GM18519 (cell line): ENCODE results near the gene VPS35.
"Not testable (repeated sequence)": the region's sequence is repeated elsewhere in the genome, so short reads cannot be mapped to it uniquely, and the experiment has no call there.

Experiments used
- ATAC-seq: cut with Tn5 transposase; IDR thresholded peaks from one replicate; pipeline ENCODE4 v1.9.1; 2021; ENCODE audit warnings: mild to moderate bottlenecking, moderate library complexity; ENCODE audit not compliant: unreplicated experiment, low FRiP score

Gene VPS35

DNA sequence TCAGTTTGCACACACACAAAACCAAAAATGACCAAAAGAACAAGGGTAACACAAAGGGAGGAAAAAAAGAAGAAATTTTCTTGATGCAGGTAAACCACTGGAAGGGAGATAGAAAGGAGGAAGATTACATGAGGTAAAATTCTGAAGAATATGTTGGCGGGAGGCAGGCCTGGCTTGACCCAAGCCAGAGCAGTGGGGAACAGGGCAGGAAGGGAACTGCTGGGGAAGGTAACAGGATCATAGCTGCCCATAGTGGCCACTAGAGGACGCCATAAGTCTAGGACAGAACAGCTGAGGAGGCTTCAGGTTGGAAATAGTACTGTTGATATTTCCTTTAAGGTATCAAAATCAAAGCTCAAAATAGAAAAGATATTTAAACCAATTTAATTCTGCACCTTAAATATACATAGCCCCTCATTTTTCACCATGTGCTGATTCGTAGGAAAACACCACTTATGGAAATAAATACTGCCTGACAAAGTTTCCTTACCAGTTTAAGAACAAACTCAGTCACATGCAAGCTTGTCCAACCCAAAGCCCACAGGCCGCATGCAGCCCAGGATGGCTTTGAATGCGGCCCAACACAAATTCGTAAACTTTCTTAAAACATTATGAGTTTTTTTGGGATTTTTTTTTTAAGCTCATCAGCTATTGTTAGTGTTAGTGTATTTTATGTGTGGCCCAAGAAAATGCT lies 15.5 kb downstream of the VPS35 start:
- peak; percentile 61 for ATAC-seq

DNA sequence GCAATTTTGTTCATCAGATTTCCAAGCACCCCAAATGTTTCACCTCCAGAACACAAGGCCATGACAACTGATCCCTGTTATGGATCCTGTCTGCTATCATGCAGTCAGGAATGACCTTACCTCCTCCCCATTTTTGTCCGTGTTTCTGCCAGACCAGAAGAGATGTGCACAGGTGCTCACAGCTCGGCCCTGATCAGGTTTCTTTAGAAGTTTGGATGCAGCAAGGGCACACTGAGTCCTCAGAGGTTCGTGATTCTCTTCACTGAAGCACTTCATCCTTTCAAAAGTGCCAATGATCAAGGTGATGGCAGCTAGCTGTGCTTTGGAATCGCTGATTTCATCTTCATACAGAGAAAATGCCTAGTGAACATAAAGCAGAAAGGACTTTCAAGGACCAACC lies 26.9 kb downstream of the VPS35 start:
- ATAC-seq: no peak

DNA sequence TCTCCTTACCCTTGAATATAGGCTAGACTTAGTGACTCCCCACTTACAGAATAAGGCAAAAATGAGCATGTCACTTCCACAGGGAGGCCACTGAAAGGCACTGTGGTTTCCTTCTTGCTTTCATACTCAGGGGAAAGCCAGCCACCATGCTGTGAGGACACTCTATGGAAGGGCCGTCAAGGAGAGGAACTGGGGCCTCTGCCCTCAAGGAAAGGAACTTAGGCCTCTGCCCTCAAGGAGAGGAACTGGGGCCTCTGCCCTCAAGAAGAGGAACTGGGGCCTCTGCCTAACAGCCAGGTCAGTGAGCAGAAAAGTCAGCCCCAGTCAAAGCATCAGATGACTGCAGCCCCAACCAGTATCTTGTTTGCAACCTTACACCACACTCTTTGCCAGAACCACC lies 30.1 kb downstream of the VPS35 start:
- peak; percentile 71 for ATAC-seq

DNA sequence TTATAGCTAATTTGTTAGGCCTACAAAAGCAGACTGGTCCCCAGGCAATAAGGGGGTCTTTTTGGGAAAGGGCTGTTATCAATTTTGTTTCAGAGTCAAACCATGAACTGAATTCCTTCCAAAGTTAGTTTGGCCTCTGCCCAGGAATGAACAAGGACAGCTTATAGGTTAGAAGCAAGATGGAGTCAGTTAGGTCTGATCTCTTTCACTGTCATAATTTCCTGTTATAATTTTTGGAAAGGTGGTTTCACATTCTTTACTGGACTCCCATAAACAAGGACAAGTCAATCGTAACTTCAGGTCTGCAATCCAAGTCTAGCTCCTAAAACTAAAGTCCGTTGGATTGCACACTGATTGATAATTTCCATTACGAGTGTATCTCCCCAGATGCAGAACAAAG lies 37.7 kb downstream of the VPS35 start:
- no peak for ATAC-seq

DNA sequence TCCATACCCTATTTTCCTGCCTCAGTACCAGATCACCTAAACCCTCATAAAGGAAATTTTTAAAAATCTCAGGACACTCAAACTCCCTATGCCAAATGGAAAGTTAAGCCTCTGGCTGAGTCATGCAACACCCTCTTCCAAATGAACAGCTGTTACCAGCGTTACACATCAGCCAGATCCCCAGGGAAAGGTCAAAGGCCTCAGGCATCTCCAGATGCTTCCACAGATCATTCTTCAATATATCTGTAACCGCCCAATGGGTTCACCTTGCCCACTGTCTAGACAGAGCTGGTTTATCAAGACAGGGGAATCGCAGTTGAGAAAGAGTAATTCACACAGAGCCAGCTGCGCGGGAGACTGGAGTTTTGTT lies 38.7 kb downstream of the VPS35 start:
- ATAC-seq: no peak

DNA sequence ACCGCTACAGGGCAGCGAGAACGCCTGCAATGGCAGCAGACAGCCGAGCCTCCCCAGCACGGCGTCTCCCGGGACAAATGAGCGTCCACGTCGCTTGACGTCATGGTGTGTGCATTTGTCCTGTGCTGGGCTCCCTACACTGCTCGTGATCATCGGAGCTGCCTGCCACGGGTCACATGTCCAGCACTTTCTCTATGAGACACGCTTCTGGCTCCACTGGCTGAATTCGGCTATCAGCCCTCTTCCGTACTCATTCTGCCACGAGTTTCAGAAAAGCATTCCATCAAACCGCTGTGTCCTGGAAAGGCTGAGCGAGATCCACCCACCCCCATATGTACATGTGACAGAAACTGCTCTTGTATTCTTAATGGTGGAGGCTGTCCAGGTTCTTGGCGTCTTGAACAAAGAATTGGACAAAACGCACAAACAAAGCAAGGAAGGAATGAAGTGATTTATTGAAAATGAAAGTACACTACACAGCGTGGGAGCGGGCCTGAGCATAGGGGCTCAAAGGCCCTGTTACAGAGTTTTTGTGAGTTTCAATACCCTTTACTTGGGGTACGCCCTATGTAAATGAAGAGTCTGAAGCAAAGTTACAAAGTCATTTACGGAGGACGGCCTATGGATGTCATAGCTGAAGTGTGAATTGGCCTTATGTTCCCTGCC lies 39.3 kb downstream of the VPS35 start:
- ATAC-seq: no peak

DNA sequence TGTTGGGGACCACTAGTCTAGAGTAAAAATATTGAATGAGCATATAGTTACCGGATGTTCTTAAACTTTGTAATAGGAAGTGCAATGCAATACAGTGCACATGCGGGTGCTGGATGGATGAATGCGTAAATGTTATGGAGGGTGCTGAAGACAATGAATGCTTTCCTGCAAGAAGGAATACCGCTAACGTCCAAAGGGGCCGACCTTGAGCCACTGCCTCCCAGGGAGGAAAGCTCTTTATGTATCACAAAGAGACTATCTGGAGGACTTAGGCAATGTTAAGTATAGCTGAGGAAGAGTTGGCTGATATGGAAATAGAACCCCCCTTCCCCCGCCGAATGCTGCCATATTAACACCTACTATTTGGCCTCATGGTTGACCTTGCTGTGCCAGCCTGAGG lies 40.3 kb downstream of the VPS35 start:
- no peak for ATAC-seq

DNA sequence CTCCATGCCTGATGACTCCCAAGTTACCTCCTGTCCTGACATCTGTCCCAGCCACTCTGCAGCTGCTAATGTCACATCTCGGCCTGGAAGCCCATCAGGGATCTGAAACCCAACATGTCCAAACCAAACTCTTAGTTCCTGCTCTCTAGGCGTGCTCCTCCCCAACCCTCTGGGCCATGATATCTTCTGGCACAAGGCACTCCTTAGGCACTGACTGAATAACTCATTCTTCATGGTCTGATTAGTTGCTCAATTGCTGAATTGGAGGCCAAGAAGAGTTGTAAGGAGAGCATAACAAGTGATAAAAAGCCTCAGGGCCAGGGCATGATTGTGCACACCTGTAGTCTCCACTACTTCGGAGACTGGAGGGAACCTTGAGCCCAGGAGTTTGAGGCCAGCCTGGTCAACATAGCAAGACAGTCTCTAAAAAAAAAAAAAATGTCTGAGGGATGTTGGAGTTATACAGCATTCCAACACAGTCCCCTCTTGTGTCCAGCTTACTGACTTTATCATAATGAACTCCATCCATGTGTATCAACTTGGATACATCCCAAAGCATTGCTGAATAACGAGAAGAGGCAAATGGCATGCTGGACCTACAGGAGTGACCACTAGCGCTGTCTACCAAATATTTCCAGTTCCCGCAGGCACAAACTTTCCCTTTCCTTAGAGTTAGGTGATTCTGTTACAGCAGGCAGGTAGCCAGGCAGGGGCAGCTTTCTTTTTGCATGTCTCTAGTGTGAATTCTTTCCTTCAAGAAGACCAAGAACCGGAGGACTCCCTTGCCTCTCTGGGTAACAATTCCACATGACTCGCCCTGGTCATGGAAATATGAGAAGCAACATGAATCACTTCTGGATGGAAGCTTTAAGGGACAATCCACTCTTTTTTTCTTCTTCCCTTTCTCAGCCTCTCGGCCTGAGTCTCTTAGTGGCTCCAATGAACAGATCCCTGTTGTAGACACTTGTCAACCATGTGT lies 49.7 kb downstream of the VPS35 start:
- ATAC-seq: no peak

DNA sequence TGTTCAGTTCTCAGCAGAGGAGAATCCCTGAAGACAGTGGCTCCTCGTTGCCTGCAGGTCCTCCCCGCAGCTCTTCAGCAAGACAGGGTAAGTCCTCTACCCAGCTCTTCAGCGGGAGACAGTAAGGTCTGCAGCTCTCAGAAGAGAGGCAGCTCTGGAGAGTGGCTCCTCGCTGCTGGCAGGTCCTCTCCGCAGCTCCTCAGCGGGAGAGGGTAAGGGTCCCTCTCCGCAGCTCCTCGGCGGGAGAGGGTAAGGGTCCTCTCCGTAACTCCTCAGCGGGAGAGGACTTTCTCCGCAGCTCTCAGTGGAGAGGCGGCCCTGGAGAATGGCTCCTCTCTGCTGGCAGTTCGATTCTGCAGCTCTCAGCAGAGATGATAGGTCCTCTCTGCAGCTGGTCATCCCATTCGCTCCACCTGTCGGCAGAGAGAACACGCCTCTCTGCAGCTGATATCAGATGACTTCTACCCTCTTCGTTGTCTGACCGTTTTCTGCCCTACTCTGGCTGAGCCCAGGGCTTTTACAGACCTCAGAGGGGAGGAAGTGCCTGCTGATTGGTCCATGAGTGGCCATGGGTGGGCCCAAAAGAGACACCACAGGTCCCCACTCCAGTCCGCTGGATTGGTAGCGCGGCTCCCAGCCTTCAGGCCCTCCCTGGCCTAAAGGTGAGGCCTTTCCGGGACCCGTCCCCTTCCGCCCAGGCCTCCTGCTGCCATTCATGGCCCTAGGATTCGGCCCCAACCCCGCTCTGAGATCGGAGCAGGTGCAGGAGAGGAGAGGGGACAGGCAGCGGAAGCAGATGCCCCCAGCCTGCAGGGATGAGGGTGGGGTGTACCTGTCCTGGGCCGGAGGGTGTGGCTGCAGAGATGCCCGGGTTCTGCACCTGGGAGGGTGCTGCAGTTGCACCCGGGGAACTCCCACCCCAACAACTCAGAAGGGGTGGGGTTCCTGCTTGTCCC lies 55.9 kb downstream of the VPS35 start:
- no peak for ATAC-seq

DNA sequence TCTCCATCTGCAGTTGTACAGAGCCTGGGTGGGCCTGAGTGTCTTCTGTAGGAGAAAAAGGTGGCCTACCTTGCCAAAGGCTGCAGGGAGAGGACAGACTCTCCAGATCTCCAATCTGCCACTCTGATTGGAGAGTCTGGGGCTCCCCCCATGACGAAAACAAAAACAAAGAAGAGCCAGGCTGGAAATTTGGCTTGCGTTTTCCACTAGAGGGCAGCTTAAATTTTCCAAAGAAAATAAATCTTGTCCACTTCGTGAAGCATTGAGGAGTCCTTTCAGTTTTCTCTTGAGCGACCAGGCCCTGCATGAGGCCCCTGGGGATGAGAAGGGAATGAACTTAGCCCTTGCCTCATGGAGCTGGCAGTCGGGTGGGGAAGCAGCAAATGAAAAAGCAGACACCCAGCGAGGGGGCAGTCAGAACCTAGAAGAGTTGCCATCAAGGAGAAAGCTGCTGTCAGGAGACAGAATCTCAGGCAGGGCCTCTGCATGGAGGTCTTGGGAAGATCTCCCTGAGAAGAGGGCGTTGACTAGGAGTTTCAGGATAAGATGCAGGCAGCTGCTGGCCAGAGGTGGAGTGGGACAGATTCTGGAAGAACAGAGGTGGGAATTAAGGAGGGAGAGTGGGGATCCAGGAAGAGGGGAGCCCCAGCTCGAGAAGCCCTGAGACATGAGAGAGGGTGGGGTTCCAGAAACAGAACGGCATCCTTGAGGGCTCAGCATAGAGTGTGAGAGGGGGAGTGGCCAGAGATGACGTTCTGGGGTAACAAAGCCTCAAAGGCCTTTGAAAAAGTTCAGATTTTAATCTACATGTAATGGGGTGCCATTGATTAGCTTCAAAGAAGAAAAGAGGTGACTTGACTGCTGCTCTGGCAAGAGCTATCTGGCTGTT lies 59.4 kb downstream of the VPS35 start:
- no peak for ATAC-seq

DNA sequence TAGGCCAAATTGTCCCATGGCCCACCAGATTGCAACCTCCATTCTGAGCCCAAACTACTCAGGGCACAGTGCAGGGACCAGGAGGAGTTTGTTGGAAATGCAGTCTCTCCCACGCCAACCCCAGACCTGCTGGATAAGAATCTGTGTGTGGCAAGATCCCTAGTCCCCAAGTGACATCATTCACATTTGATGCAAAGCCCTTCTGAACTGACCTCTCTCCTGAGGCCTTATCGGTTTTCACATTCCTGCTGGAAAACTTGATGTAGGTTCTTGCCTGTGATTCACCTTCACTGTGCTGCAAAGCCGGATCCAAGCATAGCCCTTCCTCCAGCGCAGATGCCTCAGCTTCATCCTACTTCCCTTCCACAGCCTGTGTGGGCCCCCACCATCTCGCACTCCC lies 61.2 kb downstream of the VPS35 start:
- no peak for ATAC-seq

DNA sequence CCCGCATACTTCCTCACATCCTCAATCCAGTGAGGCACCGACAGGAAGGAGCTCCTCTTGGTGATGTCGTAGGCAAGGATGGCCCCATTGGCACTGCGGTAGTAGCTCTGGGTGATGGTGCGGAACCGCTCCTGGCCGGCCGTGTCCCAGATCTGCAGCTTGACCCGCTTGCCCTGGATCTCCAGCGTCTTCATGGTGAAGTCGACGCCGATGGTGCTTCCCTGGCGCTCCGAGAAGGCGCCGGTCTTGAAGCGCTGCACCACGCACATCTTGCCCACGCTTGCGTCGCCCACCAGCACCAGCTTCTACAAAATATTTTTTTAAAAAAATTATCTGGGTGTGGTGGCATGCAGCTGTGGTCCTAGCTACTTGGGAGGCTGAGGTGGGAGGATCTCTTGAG lies 62.3 kb downstream of the VPS35 start:
- not testable (repeated sequence) for ATAC-seq

DNA sequence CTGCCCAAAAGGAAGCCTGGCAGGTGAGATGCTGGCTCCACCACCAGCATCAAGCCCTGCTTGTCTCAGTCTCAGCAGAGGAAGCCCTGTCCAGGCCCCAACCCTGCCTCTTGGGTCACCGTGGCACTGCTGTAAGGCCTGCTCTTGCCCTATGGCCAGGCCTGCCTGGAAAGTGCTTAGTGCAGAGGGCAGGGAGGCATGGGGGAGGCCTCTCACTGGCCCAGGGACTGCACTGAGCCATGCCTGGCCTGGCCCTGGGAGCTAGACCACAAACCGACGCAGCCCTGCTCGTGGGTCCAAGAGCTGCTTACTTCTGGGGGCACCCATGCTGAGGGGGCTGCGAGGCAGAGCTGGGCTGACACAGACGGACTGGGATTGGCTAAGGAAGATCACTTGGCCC lies 64.1 kb downstream of the VPS35 start:
- ATAC-seq: not testable (repeated sequence)

DNA sequence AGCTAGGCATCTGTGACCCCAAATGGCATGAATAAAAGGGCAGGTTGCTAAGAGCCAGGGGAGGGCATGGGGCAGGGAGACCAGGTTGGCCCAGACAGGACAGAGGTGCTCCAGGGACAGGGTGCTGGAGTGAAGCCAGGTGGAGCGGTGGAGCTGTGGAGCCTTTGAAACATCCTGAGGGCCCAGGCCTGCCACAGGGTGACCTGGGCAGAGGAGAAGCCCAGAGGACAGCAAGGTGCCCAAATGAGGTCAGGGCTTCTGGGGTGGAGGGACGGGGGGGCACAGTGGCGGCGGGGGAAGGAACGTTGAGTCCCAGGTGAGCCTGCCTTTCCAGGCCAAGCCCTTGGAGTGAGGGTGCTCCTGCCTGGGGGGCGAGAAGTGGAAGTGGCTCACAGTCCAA lies 65.3 kb downstream of the VPS35 start:
- not testable (repeated sequence) for ATAC-seq

DNA sequence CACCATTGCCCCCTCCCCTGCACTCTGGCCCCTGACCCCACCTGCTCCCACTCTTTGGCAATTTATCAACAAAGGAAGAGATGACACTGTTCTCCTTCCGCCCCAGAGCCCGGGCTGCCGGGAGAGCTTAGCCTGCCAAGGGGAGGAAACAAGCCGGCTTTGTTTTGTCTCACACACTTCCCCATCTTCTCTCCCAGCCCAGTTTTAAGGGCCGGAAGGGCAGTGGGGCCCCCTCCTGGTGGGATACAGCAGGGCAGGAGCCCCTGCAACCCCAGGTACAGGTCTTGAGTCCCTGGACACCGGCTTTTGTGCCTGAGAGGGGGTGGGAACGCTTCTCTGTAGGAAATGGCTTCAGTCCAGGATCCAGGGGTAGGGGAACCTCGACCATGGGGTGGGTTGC lies 65.7 kb downstream of the VPS35 start:
- ATAC-seq: not testable (repeated sequence)

DNA sequence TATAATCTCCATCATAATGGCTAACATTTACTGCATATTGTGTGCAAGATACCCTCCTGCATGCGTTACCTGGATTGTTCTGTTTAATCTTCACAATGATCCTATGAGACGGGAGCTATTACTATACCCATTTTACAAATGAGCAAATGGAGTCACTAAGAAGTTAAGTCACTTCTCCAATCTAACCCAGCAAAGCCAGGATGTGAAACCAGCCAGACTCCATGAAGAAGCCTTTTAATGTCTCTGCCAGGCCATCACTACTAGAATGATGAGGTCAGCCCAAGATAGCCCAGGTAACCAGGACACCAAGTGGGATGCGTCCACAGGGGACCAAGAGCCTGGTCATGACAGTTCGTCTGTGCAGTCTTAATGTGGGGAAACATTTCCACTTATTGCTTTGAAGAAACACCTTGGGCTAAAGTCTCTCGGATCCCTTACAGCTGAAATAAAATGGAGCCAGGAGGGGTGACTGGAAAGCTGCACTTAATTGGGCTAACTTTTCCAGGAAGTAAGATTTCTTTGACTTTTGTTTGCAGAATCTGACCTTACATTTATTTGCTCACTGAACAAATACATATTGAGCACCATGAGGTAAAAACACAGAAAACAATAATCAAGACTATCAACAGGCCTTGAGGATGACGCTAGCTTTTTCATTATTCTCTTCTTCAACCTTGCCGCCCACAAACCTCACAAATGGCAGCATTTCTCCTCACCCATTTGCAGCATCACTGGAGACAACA lies 66.9 kb downstream of the VPS35 start:
- ATAC-seq: no peak

DNA sequence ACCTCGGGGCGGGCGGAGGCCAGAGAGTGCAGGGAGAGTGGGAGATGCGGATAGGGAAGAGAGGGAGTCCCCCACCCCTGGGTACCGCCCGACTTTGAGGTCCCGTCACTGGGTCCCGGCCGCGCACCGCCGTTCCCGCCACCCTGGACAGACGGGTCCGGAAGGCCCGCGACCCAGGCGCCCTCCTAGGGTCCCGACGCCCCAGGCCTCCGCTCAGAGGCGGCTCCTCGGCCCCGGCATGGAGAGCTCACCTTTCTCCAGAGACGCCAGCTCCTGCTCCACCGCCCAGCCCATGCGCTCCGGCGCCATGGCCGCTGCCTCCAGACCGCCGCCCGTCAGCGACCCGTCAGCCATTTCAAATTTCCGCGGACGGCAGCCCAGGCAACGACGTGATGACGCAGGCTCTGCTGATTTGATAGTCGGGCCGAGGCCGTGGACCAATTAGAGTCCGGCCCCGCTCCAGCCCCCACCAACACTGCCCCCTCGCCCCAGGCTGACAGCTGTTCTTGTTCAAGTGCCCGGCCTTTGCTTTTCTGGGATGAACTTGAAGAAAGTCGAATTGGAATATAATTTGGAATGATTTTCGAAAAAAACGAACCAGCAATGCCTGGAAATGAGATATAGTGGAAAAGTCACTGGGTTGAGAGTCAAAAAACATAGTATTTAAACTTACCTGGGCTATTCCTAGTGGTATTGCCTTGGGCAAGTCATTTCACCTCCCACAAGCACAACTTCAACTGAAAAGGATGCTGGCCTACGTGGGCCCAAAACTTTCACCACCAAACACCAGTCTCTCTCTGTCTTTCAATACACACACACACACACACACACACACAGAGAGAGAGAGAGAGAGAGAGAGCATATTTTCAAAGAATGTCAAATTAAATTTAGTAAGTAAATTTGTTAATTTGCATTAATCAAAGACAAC lies 67.7 kb downstream of the VPS35 start, which contains the start of gene SHCBP1:
Gene SHCBP1, minus strand, starts transcription at position 374 of the 928 bp plus-strand sequence. Its CDS starts 20 bp downstream, at position 354.
- ATAC-seq: peak; percentile 61
